MCF 10A (cell line): ENCODE data around the gene ADGRL3. TPM values are rescaled to one million over a fixed set of nuclear protein-coding genes. Genes with fewer than 3 reads are reported as not detected.

Experiments used
- BruUV-seq: library from RNA; stranded (reverse); fragments of 400-500 nt; replicated peaks from 2 replicates; lab custom pipeline; 2021; lab: Mats Ljungman, UMichigan
- CTCF ChIA-PET: fragments of 300-600 bp; sonication (Branson Sonifier 250); formaldehyde crosslinking; extraction: SDS; loops from one replicate; lab custom pipeline; 2021; ENCODE audit warnings: antibody characterized with exemption, inconsistent platforms; lab: Yijun Ruan, JAX
- POLR2A ChIA-PET: fragments of 300-600, 350-650 bp; sonication (Branson Sonifier 250); formaldehyde crosslinking; extraction: SDS; loops from one replicate; lab custom pipeline; 2020; ENCODE audit warnings: antibody characterized with exemption, inconsistent platforms; lab: Yijun Ruan, JAX
- DNase-seq: peaks from one replicate; pipeline ENCODE4 v3.0.0-alpha.2; 2018; ENCODE audit not compliant: unreplicated experiment
- H3K27ac Mint-ChIP-seq: one replicate; pipeline ENCODE4 v1.8.0; 2022; ENCODE audit warnings: mild to moderate bottlenecking, low read depth, mixed read lengths; ENCODE audit not compliant: unreplicated experiment
- H3K27me3 Mint-ChIP-seq: one replicate; pipeline ENCODE4 v1.8.0; 2022; ENCODE audit warnings: mixed read lengths; ENCODE audit not compliant: insufficient read depth, unreplicated experiment
- H3K36me3 Mint-ChIP-seq: one replicate; pipeline ENCODE4 v1.8.0; 2022; ENCODE audit warnings: mild to moderate bottlenecking, moderate library complexity, mixed read lengths; ENCODE audit not compliant: insufficient read depth, unreplicated experiment
- H3K4me1 Mint-ChIP-seq: one replicate; pipeline ENCODE4 v1.8.0; 2022; ENCODE audit warnings: mixed read lengths; ENCODE audit not compliant: insufficient read depth, unreplicated experiment
- H3K4me3 Mint-ChIP-seq: one replicate; pipeline ENCODE4 v1.8.0; 2022; ENCODE audit warnings: mild to moderate bottlenecking, moderate library complexity, mixed read lengths; ENCODE audit not compliant: unreplicated experiment
- H3K9me3 Mint-ChIP-seq: one replicate; pipeline ENCODE4 v1.8.0; 2022; ENCODE audit warnings: mixed read lengths; ENCODE audit not compliant: unreplicated experiment
- CTCF ChIP-seq: fragments of 200-600 bp; IDR thresholded peaks from one replicate; pipeline ENCODE4 v1.8.0; 2022; ENCODE audit warnings: antibody characterized with exemption, mild to moderate bottlenecking; ENCODE audit not compliant: unreplicated experiment
- intact Hi-C: fragments of 100-400 bp; cut with micrococcal nuclease; formaldehyde crosslinking; loops from 2 replicates; pipeline ENCODE4 v1.14.1; 2022
- total RNA-seq: library from RNA; stranded (reverse); gene quantifications from 2 replicates; pipeline ENCODE4 v1.2.3, GENCODE V29; 2022

The ADGRL3 gene
- total RNA-seq, 1 experiment from 2014 or later: 3.6 TPM

GRCh38 chr4:61395754-61396153, 195.6 kb downstream of the ADGRL3 start:
- Mint-ChIP-seq H3K4me3 (no peak overlapping the region), H3K9me3 (no peaks in the 10 kb centered on the region), H3K27ac (no peak overlapping the region), H3K27me3 (no peaks in the 10 kb centered on the region), H3K4me1 (peaks cover 9% of the 10 kb centered on the region), H3K36me3 (no peaks in the 10 kb centered on the region)
- intact Hi-C loops: no loop called here
- no peak for TF ChIP-seq CTCF
- ChIA-PET POLR2A (interaction anchor here (0.7 kb wide), 1 partner anchor 72 kb away, joined by 3 read pairs; no protein-coding TSS in a partner anchor), CTCF (no interaction called here)
- no peak for DNase-seq
- no TSS peak for BruUV-seq

GRCh38 chr4:61397174-61397573, 197.0 kb downstream of the ADGRL3 start:
- Mint-ChIP-seq H3K36me3 (no peaks in the 10 kb centered on the region), H3K27ac (no peak overlapping the region), H3K4me3 (no peak overlapping the region), H3K9me3 (no peaks in the 10 kb centered on the region), H3K27me3 (no peaks in the 10 kb centered on the region), H3K4me1 (peaks cover 9% of the 10 kb centered on the region)
- intact Hi-C loops: no loop called here
- no peak for TF ChIP-seq CTCF
- peak; percentile 49 for DNase-seq
- CTCF ChIA-PET: interaction anchor here (0.5 to 0.7 kb wide), 2 partner anchors 32 to 83 kb away, joined by 3 read pairs; no protein-coding TSS in a partner anchor
- no TSS peak for BruUV-seq
- POLR2A ChIA-PET: interaction anchor here (0.6 to 1.0 kb wide), 3 partner anchors 71 to 119 kb away, joined by 3 to 4 read pairs (median 3); no protein-coding TSS in a partner anchor

GRCh38 chr4:61400439-61401038, 200.4 kb downstream of the ADGRL3 start:
- no TSS peak for BruUV-seq
- peaks cover 9% of the 10 kb centered on the region for H3K4me1 Mint-ChIP-seq
- H3K36me3 Mint-ChIP-seq: no peaks in the 10 kb centered on the region
- ChIA-PET CTCF (no interaction called here), POLR2A (no interaction called here)
- no peaks in the 10 kb centered on the region for H3K27me3 Mint-ChIP-seq
- no peak for DNase-seq
- no peak overlapping the region for H3K4me3 Mint-ChIP-seq
- no peaks in the 10 kb centered on the region for H3K9me3 Mint-ChIP-seq
- TF ChIP-seq CTCF: no peak
- intact Hi-C loops: no loop called here
- no peak overlapping the region for H3K27ac Mint-ChIP-seq

GRCh38 chr4:61401771-61402170, 201.6 kb downstream of the ADGRL3 start:
- Mint-ChIP-seq H3K36me3 (no peaks in the 10 kb centered on the region), H3K4me3 (no peak overlapping the region), H3K27ac (no peak overlapping the region), H3K4me1 (peaks cover 9% of the 10 kb centered on the region), H3K9me3 (no peaks in the 10 kb centered on the region), H3K27me3 (no peaks in the 10 kb centered on the region)
- no TSS peak for BruUV-seq
- ChIA-PET POLR2A (no interaction called here), CTCF (no interaction called here)
- DNase-seq: no peak
- intact Hi-C loops: no loop called here
- TF ChIP-seq CTCF: no peak
